Measurements from ENCODE around the gene DTNA.
"Not testable (repeated sequence)": the region's sequence is repeated elsewhere in the genome, so short reads cannot be mapped to it uniquely, and the experiment has no call there.

DTNA gene

GRCh38 chr18:34709750-34710441 lies at the start of gene DTNA:
DTNA (plus strand) TSS chr18:34710298; CDS start chr18:34755977, 45,679 bp downstream.
- peak; percentile 68 for DNase-seq (ENCODE audit: low spot score)

GRCh38 chr18:34660572-34660971 lies 49.5 kb upstream of the DTNA start:
- no peak for DNase-seq (ENCODE audit: low spot score)

GRCh38 chr18:34661464-34662087 lies 48.5 kb upstream of the DTNA start:
- DNase-seq (ENCODE audit: low spot score) = peak; percentile 65

- no peak for DNase-seq (ENCODE audit: low spot score)
Observed at GRCh38 chr18:34676816-34677574, 33.1 kb upstream of the DTNA start.

- not testable (repeated sequence) for DNase-seq (ENCODE audit: low spot score)
Observed at GRCh38 chr18:34689750-34690149, 20.3 kb upstream of the DTNA start.

GRCh38 chr18:34691614-34692013 lies 18.5 kb upstream of the DTNA start:
- DNase-seq (ENCODE audit: low spot score) = no peak

GRCh38 chr18:34694591-34695165 lies 15.4 kb upstream of the DTNA start:
- DNase-seq (ENCODE audit: low spot score) = no peak

- DNase-seq (ENCODE audit: low spot score) = no peak
Observed at GRCh38 chr18:34695310-34695709, 14.8 kb upstream of the DTNA start.

- no peak for DNase-seq (ENCODE audit: low spot score)
Observed at GRCh38 chr18:34696671-34697070, 13.4 kb upstream of the DTNA start.

- DNase-seq (ENCODE audit: low spot score) = no peak
Observed at GRCh38 chr18:34697233-34697632, 12.9 kb upstream of the DTNA start.

- DNase-seq (ENCODE audit: low spot score) = peak; percentile 71
Observed at GRCh38 chr18:34697891-34698290, 12.2 kb upstream of the DTNA start.

GRCh38 chr18:34701911-34702310 lies 8.2 kb upstream of the DTNA start:
- no peak for DNase-seq (ENCODE audit: low spot score)

- DNase-seq (ENCODE audit: low spot score) = no peak
Observed at GRCh38 chr18:34702814-34703213, 7.3 kb upstream of the DTNA start.

- DNase-seq (ENCODE audit: low spot score) = no peak
Observed at GRCh38 chr18:34704074-34704473, 6.0 kb upstream of the DTNA start.

- DNase-seq (ENCODE audit: low spot score) = no peak
Observed at GRCh38 chr18:34704823-34705222, 5.3 kb upstream of the DTNA start.

- peak; percentile 89 for DNase-seq (ENCODE audit: low spot score)
Observed at GRCh38 chr18:34707670-34708069, 2.4 kb upstream of the DTNA start.

GRCh38 chr18:34709104-34709503 lies 994 bp upstream of the DTNA start:
- no peak for DNase-seq (ENCODE audit: low spot score)

GRCh38 chr18:34710458-34710914 lies 388 bp downstream of the DTNA start:
- DNase-seq (ENCODE audit: low spot score) = no peak

- no peak for DNase-seq (ENCODE audit: low spot score)
Observed at GRCh38 chr18:34710934-34711333, 836 bp downstream of the DTNA start.

GRCh38 chr18:34716111-34716510 lies 6.0 kb downstream of the DTNA start:
- DNase-seq (ENCODE audit: low spot score) = not testable (repeated sequence)

- no peak for DNase-seq (ENCODE audit: low spot score)
Observed at GRCh38 chr18:34718610-34719009, 8.5 kb downstream of the DTNA start.

GRCh38 chr18:34720220-34720619 lies 10.1 kb downstream of the DTNA start:
- no peak for DNase-seq (ENCODE audit: low spot score)

GRCh38 chr18:34723143-34723542 lies 13.0 kb downstream of the DTNA start:
- no peak for DNase-seq (ENCODE audit: low spot score)

Data from kidney capillary endothelial cell (primary cell).